Natural killer cell (primary cell): Measurements from ENCODE around the gene SMYD2. TPM values are rescaled to one million over a fixed set of nuclear protein-coding genes. Genes with fewer than 3 reads are reported as not detected.

Source experiments
- ATAC-seq, 3 donors: fragments of 150-1000 bp in 2 of 3; fragments of 200-7000 bp in 1 of 3; cut with Tn5 transposase; 1 replicate in 1 of 3; 2 replicates in 2 of 3; pipeline ENCODE4 v1.10.0; 2021; ENCODE audit warnings: mild to moderate bottlenecking in 2 of 3, moderate library complexity in 2 of 3
- DNase-seq, 2 donors: peaks; one replicate each; pipeline versions ENCODE4 v3.0.0 to v3.0.0-alpha.2; 2013 to 2021; ENCODE audit warnings: mixed read lengths in 1 of 2
- H3K27ac ChIP-seq: one replicate; pipeline ENCODE4 v1.5.1; 2013; ENCODE audit warnings: mild to moderate bottlenecking, low read length
- H3K27me3 ChIP-seq: one replicate; pipeline ENCODE4 v1.6.1; 2013; ENCODE audit warnings: low read length; ENCODE audit not compliant: control insufficient read depth, insufficient read depth
- H3K36me3 ChIP-seq: one replicate; pipeline ENCODE4 v1.6.1; 2013; ENCODE audit warnings: low read length; ENCODE audit not compliant: control insufficient read depth, insufficient read depth
- H3K4me1 ChIP-seq: one replicate; pipeline ENCODE4 v1.6.1; 2013; ENCODE audit warnings: low read length; ENCODE audit not compliant: control insufficient read depth, insufficient read depth
- H3K4me3 ChIP-seq: one replicate; pipeline ENCODE4 v1.5.1; 2013; ENCODE audit warnings: low read length
- H3K9me3 ChIP-seq: one replicate; pipeline ENCODE4 v1.6.1; 2013; ENCODE audit warnings: low read length; ENCODE audit not compliant: control insufficient read depth, insufficient read depth
- H3K27ac Mint-ChIP-seq, 2 donors: one replicate each; pipeline ENCODE4 v1.8.0; 2022; ENCODE audit warnings: mild to moderate bottlenecking in 2 of 2, mixed read lengths in 2 of 2, moderate library complexity in 1 of 2
- H3K27me3 Mint-ChIP-seq, 2 donors: one replicate each; pipeline ENCODE4 v1.8.0; 2022; ENCODE audit warnings: low read depth in 2 of 2, mixed read lengths in 2 of 2
- H3K36me3 Mint-ChIP-seq: one replicate; pipeline ENCODE4 v1.8.0; 2022; ENCODE audit warnings: mixed read lengths
- H3K4me1 Mint-ChIP-seq, 2 donors: one replicate each; pipeline ENCODE4 v1.8.0; 2022; ENCODE audit warnings: mixed read lengths in 2 of 2
- H3K4me3 Mint-ChIP-seq: one replicate; pipeline ENCODE4 v1.8.0; 2022; ENCODE audit warnings: mild to moderate bottlenecking, moderate library complexity, mixed read lengths
- H3K9me3 Mint-ChIP-seq, 2 donors: one replicate each; pipeline ENCODE4 v1.8.0; 2022; ENCODE audit warnings: mixed read lengths in 2 of 2
- WGBS: methylation state at CpG from one replicate; pipeline ENCODE4 v1.1.7; 2013; ENCODE audit warnings: missing lambda C conversion rate; ENCODE audit not compliant: insufficient coverage; 5-methylcytosine and 5-hydroxymethylcytosine counted together
- intact Hi-C: fragments of 100-400 bp; cut with micrococcal nuclease; formaldehyde crosslinking; loops from one replicate; pipeline ENCODE4 v1.14.2; 2022
- total RNA-seq, 4 donors: library from RNA; stranded (reverse); fragments of 120-200 nt in 1 of 4; gene quantifications; one replicate each; pipeline versions ENCODE4 v1.2.3 to v1.2.4, GENCODE V29; 2013 to 2022
- TF ChIP-seq, protein P1 (sequence below): fragments of 200-600 bp; IDR thresholded peaks from one replicate; pipeline ENCODE4 v1.8.0; 2022; ENCODE audit warnings: antibody characterized with exemption

Gene SMYD2
- total RNA-seq, 3 donors from 2014 or later (not counting 1 experiment from before 2014, with no cell fraction given), result 23.1 to 27.8 (median 26.9) TPM

DNA sequence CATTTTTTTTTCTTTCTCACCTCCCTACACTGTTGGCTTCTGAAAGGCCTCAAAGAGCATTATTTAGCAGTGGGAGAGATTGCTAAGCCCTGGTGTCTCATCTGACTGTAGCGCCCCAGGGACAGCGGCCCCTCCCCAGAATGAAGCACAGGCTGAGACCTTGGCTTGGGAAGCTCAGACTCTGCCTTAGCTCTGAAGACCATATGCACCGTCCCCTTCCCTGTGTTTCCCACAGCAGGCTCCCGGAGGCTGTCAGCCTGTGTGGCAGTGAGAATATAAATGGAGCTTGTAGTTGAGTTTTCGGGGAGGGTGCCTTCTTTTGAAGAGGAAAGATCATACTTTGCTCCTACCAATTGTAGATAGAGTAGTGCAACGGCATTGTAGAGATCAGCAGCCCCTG is 25.3 kb downstream of the SMYD2 start:
- no peak for ATAC-seq
- H3K27ac Mint-ChIP-seq, result no peak overlapping the region
- peaks cover 35 to 51% of the 10 kb centered on the region in 2 donors for H3K4me1 Mint-ChIP-seq

DNA sequence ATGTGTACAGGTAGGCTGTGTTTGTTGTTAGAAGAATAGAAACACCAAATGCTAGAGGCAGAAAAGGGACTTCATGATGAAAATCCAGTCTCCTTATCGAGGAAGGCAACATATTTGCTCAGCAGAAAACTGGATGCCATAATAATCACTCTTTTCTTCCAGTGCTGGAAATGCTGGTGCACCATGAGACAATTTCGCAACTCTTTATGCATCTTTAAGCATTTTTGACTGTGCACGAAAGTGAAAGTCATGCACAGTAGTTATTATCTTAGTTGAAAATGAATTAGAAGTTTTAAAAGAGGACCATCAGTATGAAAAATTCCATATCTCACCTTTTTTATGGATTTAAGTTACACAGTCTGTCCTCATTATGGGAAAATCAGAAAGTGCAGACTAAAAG is 29.1 kb downstream of the SMYD2 start:
- no peaks in the 10 kb centered on the region for H3K9me3 Mint-ChIP-seq
- intact Hi-C loops, result no loop called here
- H3K4me1 Mint-ChIP-seq, result peaks cover 31 to 36% of the 10 kb centered on the region in 2 donors
- H3K27ac ChIP-seq, result no peak overlapping the region
- WGBS, result 52% methylated on average over 2 of the region's 3 CpGs
- H3K27ac Mint-ChIP-seq, result peak overlapping the region in 1 of 2 donors; percentile 4
- no peaks in the 10 kb centered on the region for H3K9me3 ChIP-seq
- H3K4me3 Mint-ChIP-seq, result peak overlapping the region; percentile 72
- ATAC-seq (no peak), DNase-seq (no peak)
- no peaks in the 10 kb centered on the region for H3K27me3 ChIP-seq
- no peaks in the 10 kb centered on the region for H3K36me3 Mint-ChIP-seq
- H3K4me3 ChIP-seq, result no peak overlapping the region
- peaks cover 4% of the 10 kb centered on the region for H3K4me1 ChIP-seq
- TF ChIP-seq, protein P1, sequence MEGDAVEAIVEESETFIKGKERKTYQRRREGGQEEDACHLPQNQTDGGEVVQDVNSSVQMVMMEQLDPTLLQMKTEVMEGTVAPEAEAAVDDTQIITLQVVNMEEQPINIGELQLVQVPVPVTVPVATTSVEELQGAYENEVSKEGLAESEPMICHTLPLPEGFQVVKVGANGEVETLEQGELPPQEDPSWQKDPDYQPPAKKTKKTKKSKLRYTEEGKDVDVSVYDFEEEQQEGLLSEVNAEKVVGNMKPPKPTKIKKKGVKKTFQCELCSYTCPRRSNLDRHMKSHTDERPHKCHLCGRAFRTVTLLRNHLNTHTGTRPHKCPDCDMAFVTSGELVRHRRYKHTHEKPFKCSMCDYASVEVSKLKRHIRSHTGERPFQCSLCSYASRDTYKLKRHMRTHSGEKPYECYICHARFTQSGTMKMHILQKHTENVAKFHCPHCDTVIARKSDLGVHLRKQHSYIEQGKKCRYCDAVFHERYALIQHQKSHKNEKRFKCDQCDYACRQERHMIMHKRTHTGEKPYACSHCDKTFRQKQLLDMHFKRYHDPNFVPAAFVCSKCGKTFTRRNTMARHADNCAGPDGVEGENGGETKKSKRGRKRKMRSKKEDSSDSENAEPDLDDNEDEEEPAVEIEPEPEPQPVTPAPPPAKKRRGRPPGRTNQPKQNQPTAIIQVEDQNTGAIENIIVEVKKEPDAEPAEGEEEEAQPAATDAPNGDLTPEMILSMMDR, result no peak
- no peaks in the 10 kb centered on the region for H3K36me3 ChIP-seq
- H3K27me3 Mint-ChIP-seq, result no peaks in the 10 kb centered on the region

More for the DNA sequence above, 25.3 kb downstream of the SMYD2 start:
- Histone ChIP-seq H3K27ac (no peak overlapping the region), H3K36me3 (no peaks in the 10 kb centered on the region), H3K27me3 (no peaks in the 10 kb centered on the region), H3K4me1 (peaks cover 3% of the 10 kb centered on the region), H3K4me3 (no peak overlapping the region), H3K9me3 (no peaks in the 10 kb centered on the region)
- Mint-ChIP-seq H3K27me3 (no peaks in the 10 kb centered on the region), H3K36me3 (no peaks in the 10 kb centered on the region), H3K4me3 (no peak overlapping the region), H3K9me3 (no peaks in the 10 kb centered on the region)
- 99% methylated on average over 5 of the region's 6 CpGs for WGBS
- no peak for DNase-seq
- intact Hi-C loops, result no loop called here
- TF ChIP-seq, protein P1, result no peak

DNA sequence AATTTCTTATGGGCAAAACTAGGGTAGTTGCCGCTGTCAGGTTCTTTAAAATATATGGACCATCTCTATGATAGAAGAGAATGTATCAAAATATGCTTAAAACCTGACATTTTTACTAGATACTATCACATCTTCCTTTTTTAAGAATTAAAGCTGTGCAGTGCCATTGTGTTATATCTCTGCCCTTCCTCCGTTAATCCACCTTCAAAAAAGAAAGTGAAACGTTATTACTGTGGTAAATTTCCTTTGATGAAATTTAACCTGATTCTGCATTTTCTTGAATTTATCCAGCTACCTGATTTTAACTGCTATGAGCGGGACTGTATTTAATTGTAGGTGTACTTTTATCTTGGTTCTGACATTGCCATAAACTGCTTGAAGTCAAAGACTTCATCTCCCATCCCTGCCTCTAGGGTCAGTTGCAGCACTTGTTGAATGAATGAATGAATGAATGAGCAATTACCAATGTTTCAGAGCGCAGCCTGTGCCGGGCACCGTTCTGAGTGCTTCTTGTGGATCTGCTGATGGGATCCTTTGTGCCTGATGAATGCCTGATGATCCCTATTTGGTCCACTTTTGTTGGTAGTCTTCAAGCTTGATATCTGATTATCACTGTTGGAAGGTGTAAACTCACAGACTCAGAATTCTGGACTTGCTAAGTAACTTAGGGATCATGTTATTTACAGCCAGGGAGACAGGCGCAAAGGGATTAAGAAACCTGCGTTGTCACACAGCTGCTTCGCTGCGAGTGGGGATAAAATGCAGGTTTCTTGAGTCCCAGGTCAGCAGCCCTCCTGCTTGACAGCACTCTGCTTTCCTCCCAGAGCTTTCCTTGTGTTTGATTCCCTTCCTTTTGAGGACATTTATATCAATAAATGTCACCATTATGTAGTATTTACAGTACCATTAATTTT is 30.1 kb downstream of the SMYD2 start:
- DNase-seq, result peak in 1 of 2 donors; percentile 19
- peaks cover 31 to 36% of the 10 kb centered on the region in 2 donors for H3K4me1 Mint-ChIP-seq
- no peaks in the 10 kb centered on the region for H3K27me3 Mint-ChIP-seq
- TF ChIP-seq, protein P1, result no peak
- Histone ChIP-seq H3K4me3 (peak overlapping the region; percentile 26), H3K36me3 (no peaks in the 10 kb centered on the region), H3K27me3 (no peaks in the 10 kb centered on the region), H3K4me1 (peaks cover 4% of the 10 kb centered on the region), H3K9me3 (no peaks in the 10 kb centered on the region), H3K27ac (no peak overlapping the region)
- H3K9me3 Mint-ChIP-seq, result no peaks in the 10 kb centered on the region
- peak overlapping the region; percentile 4 to 66 for H3K27ac Mint-ChIP-seq
- WGBS, result 70% methylated on average over 8 of the region's 11 CpGs
- no peaks in the 10 kb centered on the region for H3K36me3 Mint-ChIP-seq
- ATAC-seq, result peak; percentile 46 to 55 (median 52)
- intact Hi-C loops, result no loop called here
- H3K4me3 Mint-ChIP-seq, result peak overlapping the region; percentile 85
